Activated T-cell treated with anti-CD3 and anti-CD28 coated beads, Interleukin-2, amount 50 U/mL, for 24 hours (primary cell): ENCODE results near the gene R3HDML.
"Not testable (repeated sequence)": the region's sequence is repeated elsewhere in the genome, so short reads cannot be mapped to it uniquely, and the experiment has no call there.

ENCODE experiments used
- DNase-seq: peaks from one replicate; pipeline ENCODE4 v3.0.0-alpha.2; 2020
- H3K27ac Mint-ChIP-seq: 2 replicates; pipeline ENCODE4 v1.8.0; 2020; ENCODE audit warnings: mild to moderate bottlenecking, mixed read lengths
- H3K27me3 Mint-ChIP-seq: 2 replicates; pipeline ENCODE4 v1.8.0; 2020; ENCODE audit warnings: mixed read lengths
- H3K36me3 Mint-ChIP-seq: 2 replicates; pipeline ENCODE4 v1.8.0; 2020; ENCODE audit warnings: low read depth, mixed read lengths
- H3K4me1 Mint-ChIP-seq: 2 replicates; pipeline ENCODE4 v1.8.0; 2020; ENCODE audit warnings: low read depth, mixed read lengths
- H3K4me3 Mint-ChIP-seq: 2 replicates; pipeline ENCODE4 v1.8.0; 2020; ENCODE audit warnings: mild to moderate bottlenecking, moderate library complexity, mixed read lengths
- H3K9me3 Mint-ChIP-seq: 2 replicates; pipeline ENCODE4 v1.8.0; 2020; ENCODE audit warnings: mixed read lengths

R3HDML gene

GRCh38 chr20:44336725-44337380, at the start of gene R3HDML:
TSS of gene R3HDML (plus strand) at chr20:44337043. CDS start at chr20:44337158, 115 bp downstream.
- Mint-ChIP-seq H3K27me3 (peaks cover 13% of the 10 kb centered on the region), H3K4me1 (no peaks in the 10 kb centered on the region), H3K36me3 (no peaks in the 10 kb centered on the region), H3K4me3 (no peak within 1 kb of the TSS), H3K9me3 (no peaks in the 10 kb centered on the region), H3K27ac (no peak within 1 kb of the TSS)
- DNase-seq: no peak

GRCh38 chr20:44287272-44288097, 49.4 kb upstream of the R3HDML start:
- Mint-ChIP-seq H3K4me3 (no peak overlapping the region), H3K9me3 (no peaks in the 10 kb centered on the region), H3K27me3 (no peaks in the 10 kb centered on the region), H3K36me3 (peaks cover 20% of the 10 kb centered on the region), H3K27ac (no peak overlapping the region), H3K4me1 (no peaks in the 10 kb centered on the region)
- no peak for DNase-seq

GRCh38 chr20:44288252-44288651, 48.6 kb upstream of the R3HDML start:
- H3K9me3 Mint-ChIP-seq: no peaks in the 10 kb centered on the region
- H3K4me3 Mint-ChIP-seq: no peak overlapping the region
- DNase-seq: no peak
- no peak overlapping the region for H3K27ac Mint-ChIP-seq
- no peaks in the 10 kb centered on the region for H3K27me3 Mint-ChIP-seq
- H3K36me3 Mint-ChIP-seq: peaks cover 20% of the 10 kb centered on the region
- no peaks in the 10 kb centered on the region for H3K4me1 Mint-ChIP-seq

GRCh38 chr20:44291754-44292153, 45.1 kb upstream of the R3HDML start:
- Mint-ChIP-seq H3K4me1 (no peaks in the 10 kb centered on the region), H3K27me3 (no peaks in the 10 kb centered on the region), H3K4me3 (no peak overlapping the region)

GRCh38 chr20:44296011-44296410, 40.8 kb upstream of the R3HDML start:
- no peak overlapping the region for H3K27ac Mint-ChIP-seq
- H3K4me1 Mint-ChIP-seq: peaks cover 8% of the 10 kb centered on the region
- H3K9me3 Mint-ChIP-seq: no peaks in the 10 kb centered on the region
- no peak overlapping the region for H3K4me3 Mint-ChIP-seq
- peaks cover 5% of the 10 kb centered on the region for H3K36me3 Mint-ChIP-seq
- DNase-seq: no peak
- H3K27me3 Mint-ChIP-seq: no peaks in the 10 kb centered on the region

More at GRCh38 chr20:44291754-44292153, 45.1 kb upstream of the R3HDML start:
- Mint-ChIP-seq H3K36me3 (peaks cover 20% of the 10 kb centered on the region), H3K27ac (no peak overlapping the region), H3K9me3 (no peaks in the 10 kb centered on the region)
- no peak for DNase-seq

- peaks cover 2% of the 10 kb centered on the region for H3K36me3 Mint-ChIP-seq
- no peaks in the 10 kb centered on the region for H3K9me3 Mint-ChIP-seq
- no peaks in the 10 kb centered on the region for H3K27me3 Mint-ChIP-seq
- H3K4me3 Mint-ChIP-seq: no peak overlapping the region
- peaks cover 8% of the 10 kb centered on the region for H3K4me1 Mint-ChIP-seq
- no peak overlapping the region for H3K27ac Mint-ChIP-seq
- no peak for DNase-seq
These were observed 39.1 kb upstream of the R3HDML start for GRCh38 chr20:44297721-44298120.

- H3K27me3 Mint-ChIP-seq, DNase-seq, H3K9me3 Mint-ChIP-seq, H3K4me1 Mint-ChIP-seq, H3K4me3 Mint-ChIP-seq, H3K27ac Mint-ChIP-seq, H3K36me3 Mint-ChIP-seq: not testable (repeated sequence)
These were observed 37.8 kb upstream of the R3HDML start for GRCh38 chr20:44299011-44299535.

GRCh38 chr20:44301285-44301684, 35.6 kb upstream of the R3HDML start:
- H3K36me3 Mint-ChIP-seq: peaks cover 6% of the 10 kb centered on the region
- no peak overlapping the region for H3K4me3 Mint-ChIP-seq
- no peaks in the 10 kb centered on the region for H3K27me3 Mint-ChIP-seq
- DNase-seq: no peak
- no peak overlapping the region for H3K27ac Mint-ChIP-seq
- H3K9me3 Mint-ChIP-seq: no peaks in the 10 kb centered on the region
- peaks cover 8% of the 10 kb centered on the region for H3K4me1 Mint-ChIP-seq

GRCh38 chr20:44302026-44302669, 34.7 kb upstream of the R3HDML start:
- H3K9me3 Mint-ChIP-seq: no peaks in the 10 kb centered on the region
- H3K4me1 Mint-ChIP-seq: peaks cover 10% of the 10 kb centered on the region
- H3K4me3 Mint-ChIP-seq: no peak overlapping the region
- no peak overlapping the region for H3K27ac Mint-ChIP-seq
- peaks cover 13% of the 10 kb centered on the region for H3K36me3 Mint-ChIP-seq
- H3K27me3 Mint-ChIP-seq: no peaks in the 10 kb centered on the region
- DNase-seq: no peak

- peaks cover 9% of the 10 kb centered on the region for H3K4me1 Mint-ChIP-seq
- DNase-seq: no peak
- H3K36me3 Mint-ChIP-seq: peaks cover 13% of the 10 kb centered on the region
- no peaks in the 10 kb centered on the region for H3K9me3 Mint-ChIP-seq
- no peak overlapping the region for H3K27ac Mint-ChIP-seq
- no peaks in the 10 kb centered on the region for H3K27me3 Mint-ChIP-seq
- no peak overlapping the region for H3K4me3 Mint-ChIP-seq
These were observed 34.1 kb upstream of the R3HDML start for GRCh38 chr20:44302736-44303135.

GRCh38 chr20:44304383-44304782, 32.5 kb upstream of the R3HDML start:
- peaks cover 7% of the 10 kb centered on the region for H3K4me1 Mint-ChIP-seq
- H3K4me3 Mint-ChIP-seq: no peak overlapping the region
- peaks cover 13% of the 10 kb centered on the region for H3K36me3 Mint-ChIP-seq
- DNase-seq: no peak
- no peaks in the 10 kb centered on the region for H3K9me3 Mint-ChIP-seq
- no peak overlapping the region for H3K27ac Mint-ChIP-seq
- no peaks in the 10 kb centered on the region for H3K27me3 Mint-ChIP-seq

- no peaks in the 10 kb centered on the region for H3K27me3 Mint-ChIP-seq
- no peak overlapping the region for H3K4me3 Mint-ChIP-seq
- no peaks in the 10 kb centered on the region for H3K9me3 Mint-ChIP-seq
- no peak overlapping the region for H3K27ac Mint-ChIP-seq
- DNase-seq: no peak
- H3K4me1 Mint-ChIP-seq: peaks cover 22% of the 10 kb centered on the region
- H3K36me3 Mint-ChIP-seq: peaks cover 19% of the 10 kb centered on the region
These were observed 29.9 kb upstream of the R3HDML start for GRCh38 chr20:44306927-44307326.

- no peaks in the 10 kb centered on the region for H3K9me3 Mint-ChIP-seq
- no peak for DNase-seq
- H3K27me3 Mint-ChIP-seq: no peaks in the 10 kb centered on the region
- peak overlapping the region; percentile 95 for H3K27ac Mint-ChIP-seq
- H3K4me1 Mint-ChIP-seq: peaks cover 22% of the 10 kb centered on the region
- H3K4me3 Mint-ChIP-seq: peak overlapping the region; percentile 90
- peaks cover 18% of the 10 kb centered on the region for H3K36me3 Mint-ChIP-seq
These were observed 26.8 kb upstream of the R3HDML start for GRCh38 chr20:44309763-44310663.
